SHP77 (cell line): ENCODE measurements around the gene ITGA5.

ENCODE experiments used
- DNase-seq, 2 experiments: peaks; one replicate each; lab custom pipeline; 2025; lab: John Stamatoyannopoulos, UW

The ITGA5 gene

DNA sequence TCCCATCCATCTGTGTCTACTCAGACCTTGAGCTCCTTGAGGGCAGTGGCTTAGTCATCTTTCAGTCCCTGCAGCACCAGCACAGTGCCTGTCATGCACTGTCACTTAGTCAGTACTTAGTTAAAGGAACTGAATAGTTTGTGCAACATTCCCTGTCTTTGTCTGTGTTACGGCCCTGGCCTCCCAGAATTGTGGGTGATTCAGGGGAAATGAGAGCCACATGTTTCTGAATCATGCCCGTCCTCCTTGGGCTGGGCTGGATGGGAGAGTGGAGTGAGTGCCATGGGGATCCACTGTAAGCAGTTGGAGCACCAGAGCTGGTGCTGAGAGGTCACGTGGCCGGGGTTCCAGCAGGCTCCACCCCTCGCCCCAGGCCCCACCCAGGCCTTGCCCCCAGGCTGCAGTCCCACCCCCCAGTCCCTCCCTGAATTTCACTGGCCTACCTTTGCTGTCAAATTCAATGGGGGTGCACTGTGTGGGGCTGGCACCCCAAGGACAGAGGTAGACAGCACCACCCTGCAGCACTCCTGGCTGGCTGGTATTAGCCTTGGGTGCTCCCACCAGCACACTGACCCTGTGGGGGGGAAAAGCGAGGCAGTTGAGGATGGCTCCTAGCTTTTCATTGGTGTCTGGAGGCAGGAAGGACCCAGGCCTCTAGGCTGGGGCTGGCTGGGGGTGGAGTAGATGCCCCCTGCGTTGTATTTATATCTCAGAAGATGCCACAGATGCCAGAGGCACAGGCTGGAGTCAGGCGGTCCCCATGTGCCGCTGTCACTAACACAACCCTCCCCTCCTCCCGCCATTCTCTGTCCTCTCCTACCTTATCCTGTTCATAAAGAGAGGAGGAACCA, 7.5 kb downstream of the ITGA5 start:
- DNase-seq, result no peak

DNA sequence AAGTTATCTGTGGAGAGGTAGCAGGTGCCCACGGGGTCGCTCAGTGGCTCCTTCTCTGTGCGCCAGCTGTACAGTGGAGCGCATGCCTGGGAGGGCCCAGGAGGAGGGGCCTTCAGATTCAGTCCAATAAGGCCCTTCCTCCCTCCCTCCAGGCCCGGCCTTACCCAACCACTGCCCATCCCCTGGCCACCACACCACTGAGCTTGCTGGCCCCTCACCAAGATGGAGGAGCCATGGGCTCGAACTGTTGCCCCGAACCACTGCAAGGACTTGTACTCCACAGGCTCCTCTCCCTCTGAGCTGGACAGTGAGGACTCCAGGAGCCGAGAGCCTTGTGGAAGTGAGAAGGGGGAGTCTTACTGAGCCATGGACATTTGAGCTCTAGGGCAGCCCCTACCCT, 9.8 kb downstream of the ITGA5 start:
- peak; percentile 60 to 74 for DNase-seq

DNA sequence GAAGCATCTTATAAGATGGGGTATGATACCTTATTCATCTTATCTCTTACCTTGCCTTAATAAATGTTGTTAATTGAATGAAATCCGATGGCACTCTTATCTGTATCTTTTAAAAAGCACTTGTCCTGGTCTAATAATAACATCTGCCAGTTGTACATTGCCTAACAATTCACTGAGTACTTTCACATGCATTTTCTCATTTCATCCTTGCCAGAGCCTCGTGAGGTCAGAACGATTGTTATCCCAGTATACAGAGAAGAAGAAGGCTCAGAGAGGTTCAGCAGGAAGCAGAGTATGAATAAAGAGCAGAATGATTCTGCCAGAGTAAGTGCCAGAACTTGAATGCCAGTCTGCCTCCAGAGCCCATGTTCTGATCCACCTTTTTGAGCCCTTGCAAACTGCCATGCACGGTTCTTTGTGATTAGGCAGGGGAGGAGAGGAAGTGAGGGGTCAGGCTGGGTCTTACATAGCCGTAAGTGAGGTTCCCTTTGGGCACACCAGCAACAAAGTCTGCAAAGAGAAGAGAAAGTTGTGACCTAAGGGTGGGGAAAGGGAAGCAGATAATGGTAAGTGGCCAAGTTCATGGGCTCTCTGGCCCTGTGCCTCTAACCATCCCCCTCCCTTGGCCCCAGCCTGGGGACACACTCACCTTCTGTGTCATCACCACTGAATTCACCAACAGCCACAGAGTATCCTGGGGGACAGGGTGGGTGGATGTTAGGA, 11.7 kb downstream of the ITGA5 start:
- DNase-seq, result no peak

DNA sequence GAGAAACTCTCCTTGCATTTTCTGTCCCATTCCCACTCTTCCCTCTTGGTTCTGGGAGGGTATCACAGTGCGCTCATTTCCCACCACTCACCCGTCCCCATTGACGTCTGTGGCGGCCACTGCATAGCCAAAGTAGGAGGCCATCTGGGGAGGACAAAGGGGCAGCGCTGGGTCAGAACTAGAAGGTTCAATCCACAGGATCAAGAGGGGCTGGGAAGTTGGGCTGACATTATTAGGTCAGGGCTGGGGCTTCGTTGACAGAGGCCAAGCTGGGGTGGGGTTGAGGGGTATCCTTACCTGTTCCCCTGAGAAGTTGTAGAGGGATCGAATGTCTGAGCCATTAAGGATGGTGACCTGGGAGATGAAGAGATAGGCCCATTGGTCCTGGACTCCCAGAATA, 13.5 kb downstream of the ITGA5 start:
- no peak for DNase-seq

DNA sequence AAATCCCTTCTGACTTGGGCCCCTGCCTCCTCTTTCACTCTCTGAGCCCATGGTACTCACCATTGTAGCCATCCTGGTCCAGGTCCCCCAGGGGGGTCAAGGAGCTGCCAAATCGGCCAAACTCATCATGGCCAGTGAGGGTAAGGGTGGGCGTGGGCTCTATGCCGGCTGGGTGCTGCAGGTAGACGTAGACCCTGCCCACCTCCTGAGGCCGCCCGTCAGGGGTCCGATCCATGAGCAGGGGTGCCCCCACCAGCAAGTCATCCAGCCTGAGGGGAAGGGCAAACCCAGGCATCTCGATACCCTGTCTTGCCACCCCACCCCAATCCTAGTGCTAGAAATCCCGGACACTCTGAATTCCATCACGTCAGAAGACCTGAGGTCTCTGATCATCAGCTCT, 14.0 kb downstream of the ITGA5 start:
- no peak for DNase-seq

DNA sequence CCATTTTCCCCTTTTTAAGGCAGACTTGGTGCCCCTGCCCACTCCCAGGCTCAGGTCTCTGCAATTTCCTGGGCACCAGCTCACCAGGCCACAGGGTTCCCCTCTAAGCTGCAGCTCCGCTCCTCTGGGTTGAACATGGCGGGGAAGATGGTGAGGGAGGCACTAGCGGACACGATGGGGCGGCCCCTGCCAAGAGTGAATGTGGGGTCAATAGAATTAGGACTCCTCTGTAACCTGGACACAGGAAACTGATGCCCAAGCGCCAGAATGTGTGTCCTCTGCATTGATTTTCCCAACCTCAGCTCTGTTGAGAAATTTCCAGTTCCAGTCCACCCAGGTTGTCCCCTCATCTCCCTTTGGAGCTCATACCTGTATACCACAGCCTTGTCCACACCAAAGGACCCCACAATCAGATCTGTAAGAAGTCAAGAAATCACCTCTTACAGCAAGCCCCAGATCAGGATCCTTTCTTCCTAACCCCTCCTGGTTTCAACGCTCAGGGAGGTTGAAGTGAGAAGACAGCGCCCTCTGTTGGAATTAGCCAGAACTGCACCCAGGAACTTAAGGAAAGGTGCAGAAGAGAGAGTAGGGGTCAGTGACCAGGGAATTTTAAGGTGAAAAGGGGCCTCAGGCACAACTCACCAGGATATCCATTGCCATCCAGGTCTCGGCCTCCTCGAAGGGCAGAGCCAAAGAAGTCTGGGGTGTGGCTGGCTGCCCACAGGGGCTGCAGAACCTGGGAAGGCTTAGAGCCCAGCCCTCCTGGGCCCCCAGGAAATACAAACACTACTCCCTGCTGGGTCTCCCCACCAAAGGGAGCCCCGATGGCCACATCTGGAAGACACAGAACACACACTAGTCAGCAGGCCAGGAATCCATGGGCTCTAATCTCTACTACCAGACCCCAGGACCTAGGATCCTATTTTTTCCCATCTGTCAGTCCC, 14.7 kb downstream of the ITGA5 start:
- peak; percentile 38 to 42 for DNase-seq

DNA sequence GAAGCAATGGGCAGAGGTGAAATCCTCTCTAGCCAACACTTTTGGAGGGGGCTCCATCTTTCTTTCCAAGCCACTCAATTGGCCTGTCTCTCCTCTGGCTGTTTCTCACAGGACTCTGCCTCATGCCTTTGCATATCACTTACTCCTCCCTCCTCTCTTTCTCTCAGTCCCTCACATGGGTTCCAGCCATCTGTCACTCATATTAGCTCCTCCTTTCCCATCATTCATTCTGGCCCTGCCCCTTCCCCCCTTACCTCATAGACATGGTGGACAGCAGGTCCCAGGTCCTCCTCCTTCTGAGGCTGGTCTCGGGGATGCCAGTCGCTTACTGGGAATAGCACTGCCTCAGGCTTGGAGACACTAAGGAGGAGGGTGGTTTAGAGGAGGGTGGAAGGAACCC, 17.9 kb downstream of the ITGA5 start:
- no peak for DNase-seq

DNA sequence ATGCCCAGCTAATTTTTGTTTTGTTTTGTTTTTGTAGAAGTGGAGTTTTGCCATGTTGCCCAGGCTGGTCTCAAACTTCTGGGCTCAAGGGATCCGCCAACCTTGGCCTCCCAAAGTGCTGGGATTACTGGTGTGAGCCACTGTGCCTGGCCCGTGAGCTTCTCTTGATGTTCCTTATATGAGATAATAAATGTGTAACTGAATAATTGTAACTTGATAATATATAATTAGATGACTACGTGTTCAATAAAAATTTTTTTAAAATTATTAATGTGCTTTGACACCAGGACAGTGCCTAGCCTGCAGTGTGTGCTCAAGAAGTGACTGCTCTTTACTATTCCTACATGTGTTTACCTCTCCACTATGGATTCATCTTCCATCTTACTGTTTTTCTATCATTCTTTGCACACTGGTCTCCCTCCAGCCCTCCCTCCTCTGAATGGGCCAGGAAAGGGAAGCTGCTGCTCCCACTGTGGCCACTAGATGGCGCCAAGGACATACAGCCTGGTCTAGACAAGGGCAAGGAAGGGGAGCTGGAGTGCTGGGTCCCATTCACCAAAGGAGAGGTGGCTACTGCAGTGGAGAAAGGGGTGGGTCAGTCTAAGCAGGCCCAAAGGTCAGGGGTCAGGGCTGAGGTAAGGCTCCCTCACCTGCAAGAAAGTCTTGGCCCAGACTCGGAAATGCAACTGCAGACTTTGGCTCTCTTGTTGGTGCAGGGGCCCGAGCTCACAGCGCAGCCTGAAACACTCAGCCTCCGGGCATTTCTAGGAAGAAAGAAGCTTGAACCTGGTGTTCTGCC, 19.9 kb downstream of the ITGA5 start:
- peak; percentile 63 to 76 for DNase-seq

DNA sequence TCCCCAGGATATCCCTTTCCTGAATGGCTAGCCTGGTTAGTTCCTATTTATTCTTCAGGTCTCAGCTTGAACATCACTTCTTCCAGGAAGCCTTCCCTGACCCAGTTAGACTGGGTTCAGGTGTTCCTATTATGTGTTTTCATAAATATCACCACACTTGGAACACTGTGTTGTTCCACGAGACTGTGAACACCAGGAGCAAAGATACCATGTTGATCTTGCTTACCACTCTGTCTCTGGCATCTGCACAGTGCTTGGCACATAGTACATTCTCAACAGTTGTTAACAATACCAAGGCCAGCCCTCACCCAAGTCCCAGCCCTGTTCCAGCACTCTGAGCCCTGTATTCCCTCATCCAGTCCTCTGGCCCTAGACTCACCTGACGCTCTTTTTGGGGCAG, 20.8 kb downstream of the ITGA5 start:
- DNase-seq, result no peak

DNA sequence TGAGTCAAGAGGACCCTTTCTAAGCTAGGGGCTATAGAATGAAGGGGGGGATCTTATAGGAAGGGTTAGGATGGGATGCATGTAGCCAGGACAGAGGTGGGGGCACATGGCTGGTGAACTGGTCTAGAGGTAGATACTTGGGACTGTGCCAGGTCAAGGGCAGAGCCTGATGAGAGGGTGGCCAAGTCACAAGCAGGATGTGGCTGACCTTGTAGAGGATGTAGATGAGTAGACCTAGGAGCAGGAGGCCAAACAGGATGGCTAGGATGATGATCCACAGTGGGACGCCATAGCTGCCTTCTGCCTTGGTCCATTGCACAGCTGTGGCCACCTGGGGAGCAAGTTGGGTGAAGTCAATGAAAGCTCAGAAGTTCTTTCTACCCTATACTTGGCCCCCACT, 21.9 kb downstream of the ITGA5 start:
- no peak for DNase-seq

DNA sequence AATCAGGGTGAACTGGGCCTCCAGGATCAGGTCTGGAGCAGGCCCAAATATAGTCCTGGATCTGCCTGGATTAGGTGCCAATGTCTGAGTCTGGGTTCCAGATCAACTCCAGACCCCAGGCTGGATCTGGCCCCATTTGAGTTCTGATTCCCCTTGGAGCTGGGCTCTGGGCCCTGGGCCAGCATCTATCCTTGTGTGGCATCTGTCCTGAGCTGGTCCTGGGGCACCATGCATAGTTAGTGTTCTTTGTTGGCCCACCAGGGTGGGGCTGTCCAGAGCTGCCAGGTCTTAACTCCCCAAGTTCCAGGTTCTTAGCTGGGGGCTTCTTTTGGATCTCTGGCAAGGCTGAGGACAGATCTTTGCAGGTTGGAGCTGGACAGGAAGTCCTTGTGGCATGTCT, 23.5 kb downstream of the ITGA5 start:
- no peak for DNase-seq

DNA sequence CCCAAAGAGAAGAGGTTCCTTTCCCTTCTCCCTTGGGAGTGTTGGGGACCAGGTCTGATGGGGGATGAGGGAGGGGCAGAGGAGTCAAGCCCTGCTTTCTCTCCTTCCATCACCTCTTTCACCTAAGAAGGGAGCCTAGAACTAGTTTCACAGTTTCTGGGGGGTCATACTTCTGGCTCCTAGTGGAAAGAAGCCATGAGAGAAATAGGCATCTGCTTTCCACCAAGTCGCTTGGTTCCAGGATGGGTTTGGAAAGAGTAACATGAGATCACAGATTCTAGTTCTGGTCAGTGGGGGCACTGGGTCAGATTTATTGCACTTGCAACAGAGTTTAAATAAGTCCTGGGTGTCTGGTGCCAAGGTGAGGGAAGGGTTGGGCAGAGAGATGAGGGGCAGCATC, 24.1 kb downstream of the ITGA5 start:
- DNase-seq, result no peak

DNA sequence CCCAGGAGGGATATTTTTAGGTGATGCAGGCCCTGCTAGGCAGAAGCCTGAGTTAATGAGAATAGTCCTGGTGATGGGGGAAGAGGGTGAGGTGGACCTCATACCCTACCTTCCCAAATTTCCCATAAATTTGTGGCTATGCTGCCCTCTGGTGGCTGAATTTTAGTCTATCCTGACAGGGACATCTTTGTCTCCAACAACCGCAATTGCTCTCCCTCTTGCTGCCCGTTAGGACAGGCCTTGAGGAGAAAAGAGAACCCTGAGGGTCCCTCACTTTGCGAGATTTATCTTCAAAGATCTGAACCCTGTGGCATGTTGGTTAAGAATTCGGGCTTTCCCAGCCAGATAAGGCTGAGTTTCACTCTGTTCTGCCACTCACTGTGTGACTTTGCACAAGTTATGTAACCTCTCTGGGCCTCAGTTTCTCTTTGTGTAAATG, 24.8 kb downstream of the ITGA5 start:
- DNase-seq, result peak; percentile 57 to 60

DNA sequence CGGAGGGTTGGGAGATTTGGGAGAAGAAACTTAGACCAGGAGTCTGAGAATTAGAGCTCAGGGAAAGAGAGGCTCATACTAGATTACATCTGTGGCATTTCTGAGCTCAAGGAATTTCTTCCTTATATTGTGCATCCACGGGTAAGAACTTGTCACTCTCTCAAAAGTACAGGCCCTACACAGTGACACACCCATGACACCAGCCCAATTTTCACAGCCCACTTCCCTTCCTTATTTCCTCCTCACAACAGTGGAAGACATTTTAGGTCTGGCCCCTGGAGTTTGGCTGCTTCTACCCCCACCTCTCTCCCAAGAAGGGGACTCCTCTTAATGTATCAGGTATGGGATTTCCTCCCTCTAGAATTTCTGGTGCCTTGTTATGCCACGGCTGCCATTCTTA, 25.3 kb downstream of the ITGA5 start:
- no peak for DNase-seq

DNA sequence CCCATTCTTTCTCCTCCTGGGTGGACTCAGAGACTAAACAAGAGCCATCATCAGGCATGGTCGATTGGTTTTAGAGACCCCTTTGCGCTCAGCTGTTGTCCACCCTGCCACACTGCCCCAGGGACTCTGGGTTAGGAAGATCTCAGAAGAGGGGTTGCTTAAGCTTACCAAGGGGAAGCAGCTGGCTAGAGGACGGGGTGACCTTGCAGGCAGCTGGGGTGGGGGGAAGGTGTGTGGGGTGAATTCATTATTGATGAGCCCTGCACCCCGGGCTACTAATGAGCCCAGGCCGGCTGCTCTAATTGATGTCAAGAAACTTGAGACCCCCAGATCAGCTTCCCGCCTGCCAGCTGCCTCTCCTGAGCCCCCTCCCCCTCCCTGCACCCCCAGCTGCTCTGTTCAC, 25.9 kb downstream of the ITGA5 start:
- DNase-seq, result no peak

DNA sequence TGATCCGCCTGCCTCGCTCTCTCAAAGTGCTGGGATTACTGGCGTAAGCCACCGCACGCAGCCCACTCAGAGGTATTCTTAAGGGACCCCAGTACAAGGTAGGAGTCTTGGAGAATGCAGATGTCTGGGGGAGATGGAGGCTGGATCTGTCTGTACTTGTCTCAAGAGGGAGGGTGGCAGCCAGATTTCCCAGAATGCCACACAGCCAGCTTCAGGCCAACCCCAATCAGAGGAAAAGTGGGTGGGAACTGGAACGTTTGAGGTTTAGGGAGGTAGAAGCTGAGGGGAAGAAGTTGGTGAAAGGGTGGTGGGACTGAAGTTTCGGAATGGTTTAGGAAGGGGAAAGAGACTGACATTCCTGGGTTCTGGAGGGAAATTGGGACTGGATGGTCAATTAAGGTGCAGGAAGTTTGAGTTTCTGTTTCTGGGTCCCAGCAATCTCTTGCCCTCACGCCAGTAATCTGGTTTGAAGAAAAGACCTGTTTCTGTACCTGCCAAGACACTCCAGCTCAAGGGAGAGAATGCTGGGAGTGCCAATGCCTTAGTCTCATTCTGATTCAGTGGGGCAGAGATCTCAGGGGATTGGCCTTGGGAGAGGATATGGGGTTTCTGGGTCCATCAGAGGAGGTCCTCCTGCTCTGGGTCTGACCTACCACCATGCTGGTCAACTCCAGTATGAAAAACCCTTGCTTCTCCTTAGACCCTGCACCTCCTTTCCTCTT, 26.4 kb downstream of the ITGA5 start:
- DNase-seq, result no peak

DNA sequence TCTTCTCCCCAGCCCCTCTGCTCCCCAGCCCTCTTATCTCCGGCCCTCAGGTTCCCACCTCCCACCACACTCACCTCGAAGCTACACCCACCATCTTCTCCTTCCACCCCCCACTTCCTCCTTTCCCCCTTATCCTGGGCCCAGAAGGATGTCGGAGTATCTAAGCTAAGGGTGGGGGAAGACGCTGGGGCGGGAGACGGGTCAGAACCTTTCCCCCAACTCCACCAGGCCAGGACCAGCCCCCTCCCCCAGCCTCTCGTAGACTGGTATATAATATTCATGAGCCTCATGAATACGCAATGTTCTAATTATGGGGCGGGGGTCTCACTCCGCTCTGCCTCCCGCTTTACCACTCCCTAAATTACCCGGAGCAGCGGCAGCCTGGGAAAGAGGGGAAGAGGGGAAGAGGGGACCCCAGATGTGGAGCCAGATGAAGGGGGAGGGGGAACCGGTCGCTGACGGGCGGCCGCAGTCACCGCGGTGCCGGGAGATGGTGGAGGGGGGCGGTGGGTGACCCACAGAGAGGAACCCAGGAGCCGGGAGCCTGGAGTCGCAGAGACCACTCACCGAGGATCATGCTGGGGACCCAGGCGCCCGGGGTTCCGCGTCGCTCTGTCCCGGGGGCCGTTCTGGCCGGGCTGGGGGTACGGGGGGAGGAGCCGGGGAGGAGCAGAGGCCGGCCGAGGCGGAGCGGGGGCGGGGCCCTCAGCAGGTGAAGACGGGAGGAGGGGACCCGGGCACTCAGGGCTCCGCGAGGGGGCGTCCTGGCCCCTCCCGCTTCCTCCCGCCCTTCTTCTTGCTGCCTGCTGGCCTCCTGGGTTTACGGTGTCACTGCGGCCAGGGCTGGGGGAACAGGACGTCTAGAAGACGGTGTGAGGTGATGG, 28.2 kb downstream of the ITGA5 start:
- DNase-seq, result no peak

DNA sequence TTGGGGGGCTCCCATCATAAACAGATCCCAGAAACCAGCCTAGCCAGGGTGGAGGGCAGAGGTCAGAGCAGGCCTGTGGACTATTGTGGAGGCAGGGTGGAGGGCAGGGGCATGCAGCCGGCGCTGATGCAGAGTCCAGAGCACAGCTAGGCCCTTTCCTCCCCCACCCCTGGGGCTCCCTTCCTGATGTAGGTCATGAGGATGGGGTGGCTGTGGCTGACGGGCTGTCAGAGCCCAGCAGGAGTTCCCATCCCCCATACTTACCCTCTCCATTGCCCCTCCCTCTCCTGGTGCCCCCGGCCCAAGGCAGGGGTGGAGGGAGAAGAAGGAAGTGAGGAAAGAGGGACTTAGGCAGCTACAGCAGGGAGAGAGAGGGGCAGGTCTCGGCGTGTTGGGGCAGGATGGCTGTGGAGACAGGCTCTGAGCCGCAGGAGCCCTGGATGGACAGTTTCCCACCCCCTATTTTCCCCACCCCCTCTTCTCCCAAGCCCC, 28.8 kb downstream of the ITGA5 start:
- no peak for DNase-seq

DNA sequence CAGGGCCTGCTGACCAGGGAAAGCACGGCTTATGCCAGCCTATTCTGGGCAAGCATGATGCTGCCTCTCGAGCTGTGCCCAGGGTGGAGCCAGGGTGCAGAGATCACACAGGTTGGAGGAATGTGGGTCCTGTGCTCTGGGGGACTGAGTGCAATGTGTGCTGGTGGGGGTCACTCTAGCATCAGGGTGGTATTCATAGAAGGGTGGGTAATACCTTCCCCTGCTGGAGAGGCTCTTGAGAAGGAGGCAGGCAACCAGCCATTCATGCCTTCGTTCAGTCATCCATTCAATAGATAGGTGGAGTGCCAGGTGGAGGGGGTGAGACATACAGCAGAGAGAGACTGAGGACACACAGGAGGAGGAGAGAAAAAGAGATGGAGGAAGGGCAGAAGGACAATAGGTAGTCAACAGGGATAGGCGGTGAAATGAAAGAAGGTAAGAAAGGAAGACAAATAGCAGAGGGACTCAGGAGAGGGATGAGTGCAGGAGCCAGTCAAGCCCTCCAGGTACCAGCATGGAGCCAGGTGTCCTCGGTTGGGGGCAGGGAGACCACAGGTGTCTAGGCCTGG, 29.4 kb downstream of the ITGA5 start:
- no peak for DNase-seq
